Coronary artery (tissue), 2 donors: ENCODE data around the gene USP12.

Experiments
- DNase-seq: peaks from one replicate; pipeline ENCODE4 v3.0.0-alpha.2; 2017; ENCODE audit warnings: low spot score
- H3K27ac ChIP-seq, 2 donors: fragments of 200-600 bp; sonication (generic); one replicate each; pipeline ENCODE4 v1.5.1; 2016 to 2019
- H3K4me3 ChIP-seq: fragments of 200-600 bp; sonication (generic); 2 replicates; pipeline ENCODE4 v1.5.1; 2016; ENCODE audit warnings: mild to moderate bottlenecking, moderate library complexity
- CTCF ChIP-seq: fragments of 200-600 bp; sonication (generic); IDR thresholded peaks from one replicate; pipeline ENCODE4 v1.5.1; 2019; ENCODE audit warnings: antibody characterized with exemption

USP12 gene

GRCh38 chr13:27055526-27055925 is 116.1 kb downstream of the USP12 start:
- H3K4me3 ChIP-seq = no peak overlapping the region
- TF ChIP-seq CTCF = no peak
- no peak for DNase-seq
- no peak overlapping the region for H3K27ac ChIP-seq

DNA sequence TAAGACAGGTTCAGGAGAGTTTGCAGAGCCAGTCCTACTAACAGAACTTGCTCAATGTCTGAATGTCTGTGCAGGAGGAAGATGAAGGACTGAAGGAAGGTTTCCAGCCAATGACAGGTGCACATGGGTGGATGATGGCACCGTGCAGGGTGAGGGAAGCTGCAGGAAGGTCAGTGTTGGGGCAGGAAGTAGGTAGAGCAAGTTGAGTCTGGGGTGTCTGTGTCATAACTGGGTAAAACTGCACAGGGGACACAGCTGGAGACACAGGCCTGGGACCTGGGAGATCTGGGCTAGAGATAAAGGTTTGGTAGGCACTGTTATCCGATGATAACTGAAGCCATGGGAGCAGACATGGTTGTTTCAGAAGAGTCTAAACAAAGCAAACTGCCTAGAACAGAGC is 116.9 kb downstream of the USP12 start:
- Histone ChIP-seq H3K27ac (no peak overlapping the region), H3K4me3 (no peak overlapping the region)
- no peak for DNase-seq
- no peak for TF ChIP-seq CTCF

- no peak for TF ChIP-seq CTCF
- H3K27ac ChIP-seq = no peak overlapping the region
- no peak overlapping the region for H3K4me3 ChIP-seq
- DNase-seq = no peak
Observed at GRCh38 chr13:27053902-27054595, 117.6 kb downstream of the USP12 start.

DNA sequence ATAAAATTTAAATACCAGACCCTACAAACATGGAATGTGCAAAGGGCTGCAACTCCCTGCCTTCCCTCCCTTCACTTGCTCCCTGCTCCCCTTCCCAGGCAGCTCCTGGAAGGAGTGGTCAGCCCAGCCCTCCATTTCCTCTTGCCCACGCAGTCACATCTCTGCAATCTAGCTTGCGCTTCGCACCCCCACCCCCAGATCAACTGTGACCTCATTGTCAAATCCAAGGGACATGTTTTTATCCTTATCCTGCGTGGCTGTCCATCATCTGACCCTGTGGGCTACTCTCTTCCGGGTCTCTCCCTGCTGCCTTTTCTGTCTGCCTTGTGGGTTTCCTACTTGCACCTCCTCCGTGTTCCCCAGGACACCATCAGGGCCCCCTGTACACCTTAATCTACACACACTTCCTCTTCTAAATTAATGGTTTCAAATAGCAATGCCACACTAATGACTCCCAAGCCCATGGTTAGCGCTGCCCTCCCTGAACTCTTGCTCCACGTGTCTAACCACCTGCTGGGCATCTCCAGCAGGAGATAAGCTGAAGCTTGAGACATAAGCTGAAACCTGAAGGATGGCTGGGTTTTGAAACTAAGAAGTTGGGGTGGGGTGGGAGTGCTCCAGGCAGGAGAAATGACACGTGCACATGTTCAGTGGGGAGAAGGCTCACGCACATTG is 118.3 kb downstream of the USP12 start:
- no peak for DNase-seq
- no peak for TF ChIP-seq CTCF
- no peak overlapping the region for H3K4me3 ChIP-seq
- no peak overlapping the region for H3K27ac ChIP-seq

DNA sequence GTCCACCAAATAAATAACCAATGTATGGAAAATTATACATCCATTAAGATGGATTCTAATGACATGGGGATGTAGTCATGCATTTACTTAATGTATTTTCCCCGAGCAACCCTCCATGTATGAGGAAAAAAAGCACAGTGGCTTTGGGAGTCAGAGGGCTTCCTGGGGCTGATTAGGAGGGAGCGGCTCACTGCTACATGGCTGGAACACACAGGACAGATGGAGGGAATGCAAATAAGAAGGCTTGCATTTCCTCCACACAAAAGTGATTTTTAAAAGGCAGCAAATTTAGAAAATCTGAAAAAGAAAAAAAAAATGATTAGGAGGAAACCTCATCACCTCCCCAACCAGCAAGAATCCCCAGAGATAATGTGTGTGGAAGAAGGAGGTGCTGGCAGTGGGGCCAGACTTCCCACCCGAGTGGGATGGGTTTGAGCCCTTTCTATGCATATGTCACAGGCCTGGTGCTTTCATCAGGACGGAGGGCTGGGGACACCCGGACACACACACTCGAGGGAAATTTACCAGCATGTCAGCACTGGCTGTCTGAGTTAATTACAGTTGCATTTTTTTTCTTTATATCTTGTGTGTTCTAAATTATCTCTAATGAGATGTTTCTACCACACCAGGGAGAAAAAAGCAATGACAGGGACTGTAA is 118.9 kb downstream of the USP12 start:
- TF ChIP-seq CTCF = no peak
- no peak for DNase-seq
- no peak overlapping the region for H3K4me3 ChIP-seq
- no peak overlapping the region for H3K27ac ChIP-seq

GRCh38 chr13:27047081-27047480 is 124.5 kb downstream of the USP12 start:
- no peak for TF ChIP-seq CTCF
- Histone ChIP-seq H3K27ac (no peak overlapping the region), H3K4me3 (no peak overlapping the region)
- no peak for DNase-seq
